ENCODE measurements around the gene NHLH1.

The NHLH1 gene

GRCh38 chr1:160366731-160367515 lies at the start of gene NHLH1:
Gene NHLH1, plus strand, starts transcription at chr1:160367071. Its CDS starts 3,661 bp downstream, at chr1:160370732.
- Histone ChIP-seq H3K4me1 (ENCODE audit: control insufficient read depth in 2 of 2, insufficient read depth in 2 of 2, low read length in 2 of 2) (no peaks in the 10 kb centered on the region), H3K27me3 (ENCODE audit: control insufficient read depth in 2 of 2, insufficient read depth in 2 of 2, low read length in 2 of 2) (no peaks in the 10 kb centered on the region), H3K27ac (ENCODE audit: low read depth in 2 of 2, low read length in 2 of 2) (no peak within 1 kb of the TSS)

GRCh38 chr1:160322831-160323230 lies 44.0 kb upstream of the NHLH1 start:
- Histone ChIP-seq H3K36me3 (ENCODE audit: control insufficient read depth in 2 of 2, insufficient read depth in 2 of 2, low read length in 2 of 2) (peaks cover 50 to 63% of the 10 kb centered on the region in 2 donors), H3K4me1 (ENCODE audit: control insufficient read depth in 2 of 2, insufficient read depth in 2 of 2, low read length in 2 of 2) (no peaks in the 10 kb centered on the region), H3K9me3 (ENCODE audit: control insufficient read depth in 2 of 2, low read length in 2 of 2) (no peaks in the 10 kb centered on the region), H3K9ac (ENCODE audit: low read depth in 1 of 2, low read length in 2 of 2) (no peak overlapping the region), H3K27ac (ENCODE audit: low read depth in 2 of 2, low read length in 2 of 2) (no peak overlapping the region), H3K27me3 (ENCODE audit: control insufficient read depth in 2 of 2, insufficient read depth in 2 of 2, low read length in 2 of 2) (no peaks in the 10 kb centered on the region), H3K4me3 (ENCODE audit: low read length in 2 of 2) (no peak overlapping the region)

More at GRCh38 chr1:160366731-160367515, at the start of gene NHLH1:
- Histone ChIP-seq H3K9me3 (ENCODE audit: control insufficient read depth in 2 of 2, low read length in 2 of 2) (no peaks in the 10 kb centered on the region), H3K4me3 (ENCODE audit: low read length in 2 of 2) (no peak within 1 kb of the TSS), H3K9ac (ENCODE audit: low read depth in 1 of 2, low read length in 2 of 2) (no peak within 1 kb of the TSS), H3K36me3 (ENCODE audit: control insufficient read depth in 2 of 2, insufficient read depth in 2 of 2, low read length in 2 of 2) (no peaks in the 10 kb centered on the region)

- no peaks in the 10 kb centered on the region for H3K9me3 ChIP-seq (ENCODE audit: control insufficient read depth in 2 of 2, low read length in 2 of 2)
- H3K9ac ChIP-seq (ENCODE audit: low read depth in 1 of 2, low read length in 2 of 2) = no peak overlapping the region
- H3K27me3 ChIP-seq (ENCODE audit: control insufficient read depth in 2 of 2, insufficient read depth in 2 of 2, low read length in 2 of 2) = no peaks in the 10 kb centered on the region
- H3K36me3 ChIP-seq (ENCODE audit: control insufficient read depth in 2 of 2, insufficient read depth in 2 of 2, low read length in 2 of 2) = peaks cover 58 to 69% of the 10 kb centered on the region in 2 donors
- no peaks in the 10 kb centered on the region for H3K4me1 ChIP-seq (ENCODE audit: control insufficient read depth in 2 of 2, insufficient read depth in 2 of 2, low read length in 2 of 2)
- H3K4me3 ChIP-seq (ENCODE audit: low read length in 2 of 2) = no peak overlapping the region
- no peak overlapping the region for H3K27ac ChIP-seq (ENCODE audit: low read depth in 2 of 2, low read length in 2 of 2)
Measured at GRCh38 chr1:160325252-160325651, 41.6 kb upstream of the NHLH1 start.

- H3K36me3 ChIP-seq (ENCODE audit: control insufficient read depth in 2 of 2, insufficient read depth in 2 of 2, low read length in 2 of 2) = peaks cover 66 to 77% of the 10 kb centered on the region in 2 donors
- no peak overlapping the region for H3K27ac ChIP-seq (ENCODE audit: low read depth in 2 of 2, low read length in 2 of 2)
- H3K4me3 ChIP-seq (ENCODE audit: low read length in 2 of 2) = no peak overlapping the region
- no peaks in the 10 kb centered on the region for H3K27me3 ChIP-seq (ENCODE audit: control insufficient read depth in 2 of 2, insufficient read depth in 2 of 2, low read length in 2 of 2)
- no peak overlapping the region for H3K9ac ChIP-seq (ENCODE audit: low read depth in 1 of 2, low read length in 2 of 2)
- H3K4me1 ChIP-seq (ENCODE audit: control insufficient read depth in 2 of 2, insufficient read depth in 2 of 2, low read length in 2 of 2) = no peaks in the 10 kb centered on the region
- H3K9me3 ChIP-seq (ENCODE audit: control insufficient read depth in 2 of 2, low read length in 2 of 2) = no peaks in the 10 kb centered on the region
Measured at GRCh38 chr1:160326418-160326817, 40.5 kb upstream of the NHLH1 start.

- Histone ChIP-seq H3K4me1 (ENCODE audit: control insufficient read depth in 2 of 2, insufficient read depth in 2 of 2, low read length in 2 of 2) (no peaks in the 10 kb centered on the region), H3K4me3 (ENCODE audit: low read length in 2 of 2) (no peak overlapping the region)
Measured at GRCh38 chr1:160328184-160328583, 38.7 kb upstream of the NHLH1 start.

GRCh38 chr1:160330119-160330518 lies 36.8 kb upstream of the NHLH1 start:
- no peaks in the 10 kb centered on the region for H3K9me3 ChIP-seq (ENCODE audit: control insufficient read depth in 2 of 2, low read length in 2 of 2)
- H3K9ac ChIP-seq (ENCODE audit: low read depth in 1 of 2, low read length in 2 of 2) = no peak overlapping the region
- no peak overlapping the region for H3K4me3 ChIP-seq (ENCODE audit: low read length in 2 of 2)
- no peaks in the 10 kb centered on the region for H3K4me1 ChIP-seq (ENCODE audit: control insufficient read depth in 2 of 2, insufficient read depth in 2 of 2, low read length in 2 of 2)
- H3K27ac ChIP-seq (ENCODE audit: low read depth in 2 of 2, low read length in 2 of 2) = no peak overlapping the region
- H3K36me3 ChIP-seq (ENCODE audit: control insufficient read depth in 2 of 2, insufficient read depth in 2 of 2, low read length in 2 of 2) = peaks cover 80 to 82% of the 10 kb centered on the region in 2 donors
- H3K27me3 ChIP-seq (ENCODE audit: control insufficient read depth in 2 of 2, insufficient read depth in 2 of 2, low read length in 2 of 2) = no peaks in the 10 kb centered on the region

More at GRCh38 chr1:160328184-160328583, 38.7 kb upstream of the NHLH1 start:
- Histone ChIP-seq H3K36me3 (ENCODE audit: control insufficient read depth in 2 of 2, insufficient read depth in 2 of 2, low read length in 2 of 2) (peaks cover 68 to 80% of the 10 kb centered on the region in 2 donors), H3K27me3 (ENCODE audit: control insufficient read depth in 2 of 2, insufficient read depth in 2 of 2, low read length in 2 of 2) (no peaks in the 10 kb centered on the region), H3K9ac (ENCODE audit: low read depth in 1 of 2, low read length in 2 of 2) (no peak overlapping the region), H3K9me3 (ENCODE audit: control insufficient read depth in 2 of 2, low read length in 2 of 2) (no peaks in the 10 kb centered on the region), H3K27ac (ENCODE audit: low read depth in 2 of 2, low read length in 2 of 2) (no peak overlapping the region)

- no peak overlapping the region for H3K4me3 ChIP-seq (ENCODE audit: low read length in 2 of 2)
- H3K9me3 ChIP-seq (ENCODE audit: control insufficient read depth in 2 of 2, low read length in 2 of 2) = no peaks in the 10 kb centered on the region
- no peaks in the 10 kb centered on the region for H3K27me3 ChIP-seq (ENCODE audit: control insufficient read depth in 2 of 2, insufficient read depth in 2 of 2, low read length in 2 of 2)
- H3K9ac ChIP-seq (ENCODE audit: low read depth in 1 of 2, low read length in 2 of 2) = no peak overlapping the region
- H3K4me1 ChIP-seq (ENCODE audit: control insufficient read depth in 2 of 2, insufficient read depth in 2 of 2, low read length in 2 of 2) = no peaks in the 10 kb centered on the region
- no peak overlapping the region for H3K27ac ChIP-seq (ENCODE audit: low read depth in 2 of 2, low read length in 2 of 2)
- peaks cover 65 to 78% of the 10 kb centered on the region in 2 donors for H3K36me3 ChIP-seq (ENCODE audit: control insufficient read depth in 2 of 2, insufficient read depth in 2 of 2, low read length in 2 of 2)
Measured at GRCh38 chr1:160332516-160332915, 34.4 kb upstream of the NHLH1 start.

- Histone ChIP-seq H3K9ac (ENCODE audit: low read depth in 1 of 2, low read length in 2 of 2) (no peak overlapping the region), H3K4me1 (ENCODE audit: control insufficient read depth in 2 of 2, insufficient read depth in 2 of 2, low read length in 2 of 2) (peaks cover 15 to 18% of the 10 kb centered on the region in 2 donors), H3K27ac (ENCODE audit: low read depth in 2 of 2, low read length in 2 of 2) (no peak overlapping the region), H3K36me3 (ENCODE audit: control insufficient read depth in 2 of 2, insufficient read depth in 2 of 2, low read length in 2 of 2) (peaks cover 31 to 50% of the 10 kb centered on the region in 2 donors), H3K9me3 (ENCODE audit: control insufficient read depth in 2 of 2, low read length in 2 of 2) (no peaks in the 10 kb centered on the region), H3K4me3 (ENCODE audit: low read length in 2 of 2) (no peak overlapping the region), H3K27me3 (ENCODE audit: control insufficient read depth in 2 of 2, insufficient read depth in 2 of 2, low read length in 2 of 2) (no peaks in the 10 kb centered on the region)
Measured at GRCh38 chr1:160338580-160338979, 28.3 kb upstream of the NHLH1 start.

- no peak overlapping the region for H3K27ac ChIP-seq (ENCODE audit: low read depth in 2 of 2, low read length in 2 of 2)
- peaks cover 23 to 39% of the 10 kb centered on the region in 2 donors for H3K36me3 ChIP-seq (ENCODE audit: control insufficient read depth in 2 of 2, insufficient read depth in 2 of 2, low read length in 2 of 2)
- peaks cover 23 to 24% of the 10 kb centered on the region in 2 donors for H3K4me1 ChIP-seq (ENCODE audit: control insufficient read depth in 2 of 2, insufficient read depth in 2 of 2, low read length in 2 of 2)
- no peaks in the 10 kb centered on the region for H3K9me3 ChIP-seq (ENCODE audit: control insufficient read depth in 2 of 2, low read length in 2 of 2)
- no peaks in the 10 kb centered on the region for H3K27me3 ChIP-seq (ENCODE audit: control insufficient read depth in 2 of 2, insufficient read depth in 2 of 2, low read length in 2 of 2)
- no peak overlapping the region for H3K9ac ChIP-seq (ENCODE audit: low read depth in 1 of 2, low read length in 2 of 2)
- H3K4me3 ChIP-seq (ENCODE audit: low read length in 2 of 2) = no peak overlapping the region
Measured at GRCh38 chr1:160340146-160340545, 26.7 kb upstream of the NHLH1 start.

GRCh38 chr1:160340866-160341265 lies 26.0 kb upstream of the NHLH1 start:
- Histone ChIP-seq H3K27ac (ENCODE audit: low read depth in 2 of 2, low read length in 2 of 2) (no peak overlapping the region), H3K4me1 (ENCODE audit: control insufficient read depth in 2 of 2, insufficient read depth in 2 of 2, low read length in 2 of 2) (peaks cover 23 to 24% of the 10 kb centered on the region in 2 donors), H3K36me3 (ENCODE audit: control insufficient read depth in 2 of 2, insufficient read depth in 2 of 2, low read length in 2 of 2) (peaks cover 28 to 38% of the 10 kb centered on the region in 2 donors)

More at GRCh38 chr1:160340866-160341265, 26.0 kb upstream of the NHLH1 start:
- Histone ChIP-seq H3K4me3 (ENCODE audit: low read length in 2 of 2) (no peak overlapping the region), H3K9ac (ENCODE audit: low read depth in 1 of 2, low read length in 2 of 2) (no peak overlapping the region), H3K9me3 (ENCODE audit: control insufficient read depth in 2 of 2, low read length in 2 of 2) (no peaks in the 10 kb centered on the region), H3K27me3 (ENCODE audit: control insufficient read depth in 2 of 2, insufficient read depth in 2 of 2, low read length in 2 of 2) (no peaks in the 10 kb centered on the region)

All from mucosa of rectum (tissue), 2 donors.